GM23338 (cell line): ENCODE measurements around the gene ACOX1. TPM values are rescaled to one million over a fixed set of nuclear protein-coding genes. Genes with fewer than 3 reads are reported as not detected.

Experiments
- ATAC-seq: fragments of 200-7000 bp; cut with Tn5 transposase; 3 replicates; pipeline ENCODE4 v1.9.1; 2020
- DNase-seq: peaks from one replicate; pipeline ENCODE4 v3.0.0-alpha.2; 2015; ENCODE audit warnings: low spot score
- H2AFZ ChIP-seq: fragments of 200-600 bp; sonication (generic); 2 replicates; pipeline ENCODE4 v1.8.0; 2016; ENCODE audit warnings: antibody characterized with exemption, mild to moderate bottlenecking, moderate library complexity
- H3F3A ChIP-seq: fragments of 200-600 bp; sonication (generic); replicated peaks from 2 replicates; pipeline ENCODE4 v1.8.0; 2017; ENCODE audit warnings: antibody characterized with exemption, mixed run types, low read depth
- H3K27ac ChIP-seq: fragments of 200-600 bp; sonication (generic); 2 replicates; pipeline ENCODE4 v1.6.1; 2016; ENCODE audit warnings: low read depth
- H3K27me3 ChIP-seq: fragments of 200-600 bp; sonication (generic); 2 replicates; pipeline ENCODE4 v1.8.0; 2016; ENCODE audit warnings: mild to moderate bottlenecking, mixed run types, moderate library complexity; ENCODE audit not compliant: insufficient read depth
- H3K36me3 ChIP-seq: fragments of 200-600 bp; sonication (generic); 2 replicates; pipeline ENCODE4 v1.8.0; 2016; ENCODE audit warnings: mild to moderate bottlenecking; ENCODE audit not compliant: insufficient read depth
- H3K4me1 ChIP-seq: fragments of 200-600 bp; sonication (generic); 2 replicates; pipeline ENCODE4 v1.8.0; 2016; ENCODE audit warnings: mild to moderate bottlenecking, moderate library complexity; ENCODE audit not compliant: insufficient read depth
- H3K4me2 ChIP-seq: fragments of 200-600 bp; sonication (generic); 2 replicates; pipeline ENCODE4 v1.7.1; 2017; ENCODE audit warnings: mixed run types
- H3K4me3 ChIP-seq: fragments of 200-600 bp; sonication (generic); 2 replicates; pipeline ENCODE4 v1.6.1; 2016; ENCODE audit warnings: mixed run types
- H3K79me2 ChIP-seq: fragments of 200-600 bp; sonication (generic); replicated peaks from 2 replicates; pipeline ENCODE4 v1.8.0; 2017; ENCODE audit warnings: mild to moderate bottlenecking; ENCODE audit not compliant: insufficient read depth
- H3K9me2 ChIP-seq: fragments of 200-600 bp; sonication (generic); 2 replicates; pipeline ENCODE4 v1.8.0; 2017; ENCODE audit not compliant: insufficient read depth
- H4K20me1 ChIP-seq: fragments of 200-600 bp; sonication (generic); replicated peaks from 2 replicates; pipeline ENCODE4 v1.8.0; 2017; ENCODE audit warnings: mild to moderate bottlenecking; ENCODE audit not compliant: insufficient read depth
- H3K27ac Mint-ChIP-seq: 2 replicates; pipeline ENCODE4 v1.8.0; 2020; ENCODE audit warnings: inconsistent platforms, mild to moderate bottlenecking, moderate library complexity, mixed read lengths
- H3K27me3 Mint-ChIP-seq: 3 replicates; pipeline ENCODE4 v1.8.0; 2022; ENCODE audit warnings: low read depth, mild to moderate bottlenecking, moderate library complexity, mixed read lengths, inconsistent platforms; ENCODE audit not compliant: insufficient read depth, poor library complexity
- H3K36me3 Mint-ChIP-seq: 3 replicates; pipeline ENCODE4 v1.8.0; 2021; ENCODE audit warnings: low read depth, mild to moderate bottlenecking, inconsistent platforms, moderate library complexity, mixed read lengths
- H3K4me1 Mint-ChIP-seq: 3 replicates; pipeline ENCODE4 v1.8.0; 2020; ENCODE audit warnings: mild to moderate bottlenecking, inconsistent platforms, mixed read lengths
- H3K4me3 Mint-ChIP-seq: 3 replicates; pipeline ENCODE4 v1.8.0; 2021; ENCODE audit warnings: moderate library complexity, mild to moderate bottlenecking, inconsistent platforms, mixed read lengths
- H3K9me3 Mint-ChIP-seq: 3 replicates; pipeline ENCODE4 v1.8.0; 2020; ENCODE audit warnings: moderate library complexity, mild to moderate bottlenecking, inconsistent platforms, mixed read lengths
- CREB1 ChIP-seq: fragments of 250-450 bp; sonication (Bioruptor Pico); IDR thresholded peaks from 2 replicates; pipeline ENCODE4 v1.5.0; 2020; ENCODE audit warnings: low read depth, mild to moderate bottlenecking, moderate library complexity
- ETS1 ChIP-seq: IDR thresholded peaks from 2 replicates; pipeline ENCODE4 v1.6.1; 2016; ENCODE audit warnings: antibody characterized with exemption
- EZH2 ChIP-seq: fragments of 200-600 bp; sonication (generic); IDR thresholded peaks from one replicate; pipeline ENCODE4 v1.8.0; 2017; ENCODE audit warnings: antibody characterized with exemption, mild to moderate bottlenecking, low read depth; ENCODE audit not compliant: unreplicated experiment
- EZH2phosphoT487 ChIP-seq: fragments of 200-600 bp; sonication (generic); IDR thresholded peaks from one replicate; pipeline ENCODE4 v1.8.1; 2018; ENCODE audit warnings: antibody characterized with exemption; ENCODE audit not compliant: unreplicated experiment
- JUNB ChIP-seq: IDR thresholded peaks from one replicate; pipeline ENCODE4 v1.6.1; 2016; ENCODE audit warnings: antibody characterized with exemption; ENCODE audit not compliant: unreplicated experiment
- NANOG ChIP-seq: IDR thresholded peaks from 2 replicates; pipeline ENCODE4 v1.6.1; 2016; ENCODE audit warnings: antibody characterized with exemption, borderline replicate concordance
- POLR2AphosphoS5 ChIP-seq: IDR thresholded peaks from 2 replicates; pipeline ENCODE4 v1.6.1; 2016; ENCODE audit warnings: antibody characterized with exemption, low read depth
- STAT1 ChIP-seq: IDR thresholded peaks from one replicate; pipeline ENCODE4 v1.6.1; 2016; ENCODE audit warnings: antibody characterized with exemption; ENCODE audit not compliant: unreplicated experiment
- ZNF114 ChIP-seq: fragments of 250-450 bp; sonication (Bioruptor Pico); IDR thresholded peaks from 2 replicates; pipeline ENCODE4 v1.5.0; 2020; ENCODE audit warnings: mild to moderate bottlenecking, moderate library complexity
- ZNF331 ChIP-seq: fragments of 250-450 bp; sonication (Bioruptor Pico); IDR thresholded peaks from 2 replicates; pipeline ENCODE4 v1.5.0; 2020; ENCODE audit warnings: low read depth, mild to moderate bottlenecking, moderate library complexity
- ZNF462 ChIP-seq: fragments of 250-450 bp; sonication (Bioruptor Pico); IDR thresholded peaks from 2 replicates; pipeline ENCODE4 v1.5.0; 2020; ENCODE audit warnings: mild to moderate bottlenecking, moderate library complexity
- polyA plus RNA-seq: library from polyadenylated mRNA; unstranded; fragments of >200 nt; fragmentation: Nextera tagmentation; extraction: Ambion mirVana; gene quantifications from 2 replicates; pipeline ENCODE4 v1.2.1, GENCODE V29; 2016
- total RNA-seq: library from RNA; depleted of rRNA; stranded (reverse); fragments of >200 nt; shearing (Covaris generic); gene quantifications from 2 replicates; pipeline ENCODE4 v1.2.3, GENCODE V29; 2014
- TF ChIP-seq, protein P1 (sequence below): IDR thresholded peaks from one replicate; pipeline ENCODE4 v1.6.1; 2018; ENCODE audit warnings: antibody characterized with exemption; ENCODE audit not compliant: unreplicated experiment
- TF ChIP-seq, protein P2 (sequence below), 2 experiments: fragments of 200-600 bp in 1 of 2; sonication (generic) in 1 of 2; conservative IDR thresholded peaks; 2 replicates each; pipeline versions ENCODE4 v1.5.1 to v1.6.1; 2016 to 2017; ENCODE audit warnings: antibody characterized with exemption in 2 of 2, low read depth in 2 of 2, mild to moderate bottlenecking in 2 of 2, moderate library complexity in 1 of 2

The ACOX1 gene
- total and polyA plus RNA-seq, 2 experiments from 2014 or later: 12.8 to 32.9 TPM

DNA sequence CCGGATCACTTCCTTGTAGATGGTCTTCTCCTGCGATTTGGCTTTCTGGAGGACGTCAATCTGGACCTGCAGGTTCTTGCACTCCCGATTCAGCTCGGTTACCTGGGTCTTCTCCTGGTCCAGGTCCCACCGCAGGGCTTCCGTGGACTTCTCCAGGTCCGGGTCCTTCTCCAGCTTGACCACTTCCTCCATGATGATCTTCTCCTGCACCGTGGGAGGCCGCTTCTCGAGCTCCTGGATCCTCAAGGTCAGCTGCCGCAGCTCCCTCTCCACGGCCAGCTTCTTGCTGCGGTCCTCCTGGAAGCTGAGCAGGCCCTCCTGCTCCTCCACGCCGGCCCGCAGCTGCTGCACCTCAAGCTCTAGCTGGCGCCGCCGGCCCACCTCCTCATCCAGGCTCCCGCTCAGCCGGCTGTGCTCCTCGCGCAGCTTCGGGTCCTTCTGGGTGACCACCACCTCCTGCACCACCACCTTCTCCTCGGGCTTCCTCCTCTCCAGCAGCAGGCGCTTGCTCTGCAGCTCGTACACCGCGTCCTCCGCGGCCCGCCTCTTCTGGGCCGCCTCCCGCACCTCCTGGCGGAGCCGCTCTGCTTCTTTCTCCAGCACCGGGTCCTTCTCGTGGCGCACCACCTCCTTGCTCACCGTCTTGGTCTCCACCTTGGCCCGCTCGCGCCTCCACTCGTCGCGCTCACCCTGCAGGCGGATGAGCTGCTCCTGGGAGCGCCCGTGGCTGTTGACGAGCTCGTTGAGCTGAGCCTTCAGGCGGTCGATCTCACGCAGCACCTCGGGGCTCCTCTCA, 29.9 kb upstream of the ACOX1 start:
- Mint-ChIP-seq H3K27me3 (peaks cover 12% of the 10 kb centered on the region), H3K27ac (no peak overlapping the region), H3K36me3 (peaks cover 3% of the 10 kb centered on the region), H3K4me3 (no peak overlapping the region), H3K4me1 (peaks cover 2% of the 10 kb centered on the region), H3K9me3 (no peaks in the 10 kb centered on the region; the same call in none of the 3 replicates)
- ATAC-seq (no peak), DNase-seq (no peak)
- H2AFZ ChIP-seq: no peak overlapping the region
- H3K79me2 ChIP-seq: no peaks in the 10 kb centered on the region
- no peak for TF ChIP-seq ZNF114 (CRISPR knock-in tag)
- no peak for TF ChIP-seq ETS1
- no peak for TF ChIP-seq CREB1 (CRISPR knock-in tag)
- no peak for TF ChIP-seq JUNB
- no peak for TF ChIP-seq NANOG
- TF ChIP-seq POLR2AphosphoS5: no peak
- TF ChIP-seq, protein P1, sequence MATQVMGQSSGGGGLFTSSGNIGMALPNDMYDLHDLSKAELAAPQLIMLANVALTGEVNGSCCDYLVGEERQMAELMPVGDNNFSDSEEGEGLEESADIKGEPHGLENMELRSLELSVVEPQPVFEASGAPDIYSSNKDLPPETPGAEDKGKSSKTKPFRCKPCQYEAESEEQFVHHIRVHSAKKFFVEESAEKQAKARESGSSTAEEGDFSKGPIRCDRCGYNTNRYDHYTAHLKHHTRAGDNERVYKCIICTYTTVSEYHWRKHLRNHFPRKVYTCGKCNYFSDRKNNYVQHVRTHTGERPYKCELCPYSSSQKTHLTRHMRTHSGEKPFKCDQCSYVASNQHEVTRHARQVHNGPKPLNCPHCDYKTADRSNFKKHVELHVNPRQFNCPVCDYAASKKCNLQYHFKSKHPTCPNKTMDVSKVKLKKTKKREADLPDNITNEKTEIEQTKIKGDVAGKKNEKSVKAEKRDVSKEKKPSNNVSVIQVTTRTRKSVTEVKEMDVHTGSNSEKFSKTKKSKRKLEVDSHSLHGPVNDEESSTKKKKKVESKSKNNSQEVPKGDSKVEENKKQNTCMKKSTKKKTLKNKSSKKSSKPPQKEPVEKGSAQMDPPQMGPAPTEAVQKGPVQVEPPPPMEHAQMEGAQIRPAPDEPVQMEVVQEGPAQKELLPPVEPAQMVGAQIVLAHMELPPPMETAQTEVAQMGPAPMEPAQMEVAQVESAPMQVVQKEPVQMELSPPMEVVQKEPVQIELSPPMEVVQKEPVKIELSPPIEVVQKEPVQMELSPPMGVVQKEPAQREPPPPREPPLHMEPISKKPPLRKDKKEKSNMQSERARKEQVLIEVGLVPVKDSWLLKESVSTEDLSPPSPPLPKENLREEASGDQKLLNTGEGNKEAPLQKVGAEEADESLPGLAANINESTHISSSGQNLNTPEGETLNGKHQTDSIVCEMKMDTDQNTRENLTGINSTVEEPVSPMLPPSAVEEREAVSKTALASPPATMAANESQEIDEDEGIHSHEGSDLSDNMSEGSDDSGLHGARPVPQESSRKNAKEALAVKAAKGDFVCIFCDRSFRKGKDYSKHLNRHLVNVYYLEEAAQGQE: no peak
- TF ChIP-seq ZNF331 (CRISPR knock-in tag): no peak
- no peak for TF ChIP-seq ZNF462 (CRISPR knock-in tag)
- TF ChIP-seq STAT1: no peak
- TF ChIP-seq EZH2phosphoT487: no peak
- no peak for TF ChIP-seq EZH2
- TF ChIP-seq, protein P2, sequence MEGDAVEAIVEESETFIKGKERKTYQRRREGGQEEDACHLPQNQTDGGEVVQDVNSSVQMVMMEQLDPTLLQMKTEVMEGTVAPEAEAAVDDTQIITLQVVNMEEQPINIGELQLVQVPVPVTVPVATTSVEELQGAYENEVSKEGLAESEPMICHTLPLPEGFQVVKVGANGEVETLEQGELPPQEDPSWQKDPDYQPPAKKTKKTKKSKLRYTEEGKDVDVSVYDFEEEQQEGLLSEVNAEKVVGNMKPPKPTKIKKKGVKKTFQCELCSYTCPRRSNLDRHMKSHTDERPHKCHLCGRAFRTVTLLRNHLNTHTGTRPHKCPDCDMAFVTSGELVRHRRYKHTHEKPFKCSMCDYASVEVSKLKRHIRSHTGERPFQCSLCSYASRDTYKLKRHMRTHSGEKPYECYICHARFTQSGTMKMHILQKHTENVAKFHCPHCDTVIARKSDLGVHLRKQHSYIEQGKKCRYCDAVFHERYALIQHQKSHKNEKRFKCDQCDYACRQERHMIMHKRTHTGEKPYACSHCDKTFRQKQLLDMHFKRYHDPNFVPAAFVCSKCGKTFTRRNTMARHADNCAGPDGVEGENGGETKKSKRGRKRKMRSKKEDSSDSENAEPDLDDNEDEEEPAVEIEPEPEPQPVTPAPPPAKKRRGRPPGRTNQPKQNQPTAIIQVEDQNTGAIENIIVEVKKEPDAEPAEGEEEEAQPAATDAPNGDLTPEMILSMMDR (conservative IDR thresholded peaks at IDR 0.05; ENCODE audit: low read depth in 2 of 2): no peak
- H3K4me2 ChIP-seq: no peak overlapping the region
- no peaks in the 10 kb centered on the region for H3K4me1 ChIP-seq
- H3K9me2 ChIP-seq: no peaks in the 10 kb centered on the region
- H3K27me3 ChIP-seq: no peaks in the 10 kb centered on the region
- H3K27ac ChIP-seq: no peak overlapping the region
- H3F3A ChIP-seq: 0 out of 2 replicates have a peak, but pooled peaks cover 3% of the 10 kb centered on the region
- no peaks in the 10 kb centered on the region for H4K20me1 ChIP-seq
- no peak overlapping the region for H3K4me3 ChIP-seq
- H3K36me3 ChIP-seq: no peaks in the 10 kb centered on the region
